Thyroid gland (tissue), 4 donors: ENCODE results near the gene IL3RA.
"Not testable (repeated sequence)": the region's sequence is repeated elsewhere in the genome, so short reads cannot be mapped to it uniquely, and the experiment has no call there.

Source experiments
- CTCF ChIP-seq, 6 experiments: fragments of 200-600 bp in 3 of 6; fragments of 450-650 bp in 3 of 6; sonication (generic) in 3 of 6; IDR thresholded peaks; one replicate each; pipeline ENCODE4 v1.5.1; 2016 to 2019; ENCODE audit warnings: antibody characterized with exemption in 6 of 6, mild to moderate bottlenecking in 2 of 6, inconsistent platforms in 1 of 6, moderate library complexity in 1 of 6
- POLR2A ChIP-seq, 2 donors: fragments of 450-650 bp; IDR thresholded peaks; one replicate each; pipeline ENCODE4 v1.6.1; 2017; ENCODE audit warnings: antibody characterized with exemption in 2 of 2, mild to moderate bottlenecking in 2 of 2, moderate library complexity in 1 of 2

- TF ChIP-seq CTCF, POLR2A (IDR thresholded peaks at IDR 0.05): not testable (repeated sequence)
Measured at GRCh38 chrX:1332433-1332832, 4.2 kb upstream of the IL3RA start.
